Trophoblast cell (in vitro differentiated cells and primary cell): ENCODE data around the gene RAP1A.

Experiments used
- DNase-seq, 2 donors: peaks; one replicate each; pipeline ENCODE4 v3.0.0-alpha.2; 2016
- H2AFZ ChIP-seq: 2 replicates; pipeline ENCODE4 v1.6.1; 2013; ENCODE audit warnings: low read length, moderate library complexity, mild to moderate bottlenecking; ENCODE audit not compliant: insufficient read depth, poor library complexity
- H2AK5ac ChIP-seq: 2 replicates; pipeline ENCODE4 v1.6.1; 2013; ENCODE audit warnings: mild to moderate bottlenecking, low read length
- H2BK120ac ChIP-seq: 2 replicates; pipeline ENCODE4 v1.6.1; 2013; ENCODE audit warnings: low read length, mild to moderate bottlenecking, moderate library complexity; ENCODE audit not compliant: insufficient read depth, poor library complexity
- H2BK12ac ChIP-seq: 2 replicates; pipeline ENCODE4 v1.6.1; 2013; ENCODE audit warnings: mild to moderate bottlenecking, low read length, moderate library complexity
- H2BK5ac ChIP-seq: 2 replicates; pipeline ENCODE4 v1.6.1; 2013; ENCODE audit warnings: low read length, low read depth, moderate library complexity, mild to moderate bottlenecking; ENCODE audit not compliant: poor library complexity
- H3K14ac ChIP-seq: 2 replicates; pipeline ENCODE4 v1.6.1; 2013; ENCODE audit warnings: mild to moderate bottlenecking, low read length
- H3K18ac ChIP-seq: 2 replicates; pipeline ENCODE4 v1.6.1; 2013; ENCODE audit warnings: mild to moderate bottlenecking, low read length
- H3K23ac ChIP-seq: 2 replicates; pipeline ENCODE4 v1.6.1; 2013; ENCODE audit warnings: low read length
- H3K27ac ChIP-seq: 2 replicates; pipeline ENCODE4 v1.5.1; 2013; ENCODE audit warnings: low read depth, mild to moderate bottlenecking, inconsistent platforms, low read length, moderate library complexity
- H3K27me3 ChIP-seq: 2 replicates; pipeline ENCODE4 v1.6.1; 2013; ENCODE audit warnings: inconsistent platforms, mild to moderate bottlenecking, low read length, moderate library complexity; ENCODE audit not compliant: insufficient read depth
- H3K36me3 ChIP-seq, 2 experiments: 1 replicate in 1 of 2; 2 replicates in 1 of 2; pipeline ENCODE4 v1.6.1; 2013; ENCODE audit warnings: low read length in 2 of 2, mild to moderate bottlenecking in 2 of 2, moderate library complexity in 1 of 2; ENCODE audit not compliant: insufficient read depth in 2 of 2, control insufficient read depth in 1 of 2
- H3K4ac ChIP-seq: 2 replicates; pipeline ENCODE4 v1.6.1; 2013; ENCODE audit warnings: low read depth, mild to moderate bottlenecking, low read length, moderate library complexity
- H3K4me1 ChIP-seq, 2 experiments: 1 replicate in 1 of 2; 2 replicates in 1 of 2; pipeline ENCODE4 v1.6.1; 2013; ENCODE audit warnings: low read length in 2 of 2, mild to moderate bottlenecking in 2 of 2, moderate library complexity in 1 of 2; ENCODE audit not compliant: insufficient read depth in 2 of 2, control insufficient read depth in 1 of 2
- H3K4me2 ChIP-seq: 2 replicates; pipeline ENCODE4 v1.6.1; 2013; ENCODE audit warnings: inconsistent platforms, mild to moderate bottlenecking, low read length, moderate library complexity
- H3K4me3 ChIP-seq: 2 replicates; pipeline ENCODE4 v1.5.1; 2013; ENCODE audit warnings: mild to moderate bottlenecking, low read depth, low read length, inconsistent platforms
- H3K79me1 ChIP-seq: one replicate; pipeline ENCODE4 v1.6.1; 2013; ENCODE audit warnings: low read length
- H3K79me2 ChIP-seq: 2 replicates; pipeline ENCODE4 v1.6.1; 2013; ENCODE audit warnings: low read length, mild to moderate bottlenecking; ENCODE audit not compliant: control insufficient read depth, insufficient read depth, poor library complexity
- H3K9ac ChIP-seq: 2 replicates; pipeline ENCODE4 v1.6.1; 2013; ENCODE audit warnings: mild to moderate bottlenecking, low read length
- H3K9me3 ChIP-seq: 2 replicates; pipeline ENCODE4 v1.6.1; 2013; ENCODE audit warnings: low read depth, mild to moderate bottlenecking, control low read depth, inconsistent platforms, low read length; ENCODE audit not compliant: insufficient read depth
- H4K12ac ChIP-seq: 2 replicates; pipeline ENCODE4 v1.6.1; 2013; ENCODE audit warnings: low read depth, mild to moderate bottlenecking, low read length, moderate library complexity
- H4K8ac ChIP-seq: 2 replicates; pipeline ENCODE4 v1.6.1; 2013; ENCODE audit warnings: low read depth, mild to moderate bottlenecking, low read length, moderate library complexity
- H4K91ac ChIP-seq: one replicate; pipeline ENCODE4 v1.6.1; 2013; ENCODE audit warnings: low read depth, mild to moderate bottlenecking, low read length, moderate library complexity
- WGBS: extraction: QIAGEN DNeasy Blood & Tissue Kit; methylation state at CpG from one replicate; pipeline ENCODE4 v1.1.7; 2013; ENCODE audit warnings: missing lambda C conversion rate; ENCODE audit not compliant: insufficient read length, insufficient coverage; ENCODE audit errors: extremely low coverage; 5-methylcytosine and 5-hydroxymethylcytosine counted together

The RAP1A gene

GRCh38 chr1:111633736-111634247 is 14.2 kb downstream of the RAP1A start:
- no peak overlapping the region for H3K27ac ChIP-seq
- H3K36me3 ChIP-seq = no peaks in the 10 kb centered on the region
- no peak overlapping the region for H2BK120ac ChIP-seq
- no peak overlapping the region for H4K8ac ChIP-seq
- H3K14ac ChIP-seq = no peak overlapping the region
- H2BK12ac ChIP-seq = no peak overlapping the region
- no peak overlapping the region for H3K18ac ChIP-seq
- no CpG with 5 or more reads among the region's 1 CpG for WGBS
- H2AK5ac ChIP-seq = no peak overlapping the region
- H3K79me2 ChIP-seq = no peaks in the 10 kb centered on the region
- no peak overlapping the region for H3K4me2 ChIP-seq
- H3K79me1 ChIP-seq = no peaks in the 10 kb centered on the region
- H4K12ac ChIP-seq = no peak overlapping the region
- H2BK5ac ChIP-seq = no peak overlapping the region
- H3K9ac ChIP-seq = no peak overlapping the region
- H3K4ac ChIP-seq = no peak overlapping the region
- H3K23ac ChIP-seq = no peak overlapping the region
- no peaks in the 10 kb centered on the region for H3K27me3 ChIP-seq
- DNase-seq = no peak
- H3K4me3 ChIP-seq = no peak overlapping the region
- H2AFZ ChIP-seq = no peak overlapping the region
- H3K9me3 ChIP-seq = no peaks in the 10 kb centered on the region
- H3K4me1 ChIP-seq = peaks cover 0 to 3% of the 10 kb centered on the region in 2 experiments
- no peak overlapping the region for H4K91ac ChIP-seq

DNA sequence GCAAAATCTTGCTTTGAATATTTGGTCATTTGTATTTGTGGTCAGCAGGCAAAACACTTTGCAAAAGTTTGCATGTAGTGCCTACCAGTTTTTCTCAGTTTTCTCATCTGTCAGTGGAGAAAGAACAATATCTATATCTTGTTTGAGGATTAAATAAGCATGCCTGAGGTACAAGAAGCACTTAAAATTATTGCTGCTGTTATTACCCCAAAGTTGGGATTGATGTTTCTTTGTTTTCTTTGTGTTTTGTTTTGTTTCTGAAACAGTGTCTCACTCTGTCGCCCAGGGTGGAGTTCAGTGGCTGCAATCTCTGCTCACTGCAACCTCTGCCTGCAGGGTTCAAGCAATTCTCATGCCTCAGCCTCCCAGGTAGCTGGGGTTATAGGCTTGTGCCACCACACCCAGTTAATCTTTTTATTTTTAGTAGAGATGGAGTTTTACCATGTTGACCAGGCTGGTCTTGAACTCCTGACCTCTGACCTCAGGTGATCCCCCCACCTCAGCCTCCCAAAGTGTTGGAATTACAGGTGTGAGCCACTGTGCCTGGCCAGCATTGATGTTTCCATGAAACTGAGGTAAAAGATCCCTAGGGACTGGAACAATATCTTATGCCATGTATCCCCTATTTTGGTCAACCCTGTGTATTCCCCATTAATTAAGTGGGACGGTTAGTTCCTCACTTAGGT is 15.9 kb downstream of the RAP1A start:
- no peaks in the 10 kb centered on the region for H3K79me1 ChIP-seq
- no peak overlapping the region for H3K14ac ChIP-seq
- WGBS = no CpG with 5 or more reads among the region's 2 CpGs

GRCh38 chr1:111638320-111638719 is 18.7 kb downstream of the RAP1A start:
- WGBS = no CpG with 5 or more reads among the region's 4 CpGs
- no peak overlapping the region for H2BK12ac ChIP-seq
- no peak for DNase-seq

More for the DNA sequence above, 15.9 kb downstream of the RAP1A start:
- no peak overlapping the region for H2AFZ ChIP-seq
- H3K27me3 ChIP-seq = no peaks in the 10 kb centered on the region
- H2BK12ac ChIP-seq = no peak overlapping the region
- no peaks in the 10 kb centered on the region for H3K79me2 ChIP-seq
- H3K27ac ChIP-seq = no peak overlapping the region
- no peaks in the 10 kb centered on the region for H3K9me3 ChIP-seq
- H3K4me1 ChIP-seq = peaks cover 0 to 3% of the 10 kb centered on the region in 2 experiments
- H2BK5ac ChIP-seq = no peak overlapping the region
- no peak overlapping the region for H3K9ac ChIP-seq
- H3K4me2 ChIP-seq = no peak overlapping the region
- no peak overlapping the region for H3K18ac ChIP-seq
- no peak overlapping the region for H4K8ac ChIP-seq
- H2BK120ac ChIP-seq = no peak overlapping the region
- no peak overlapping the region for H3K4ac ChIP-seq
- H4K91ac ChIP-seq = no peak overlapping the region
- no peak overlapping the region for H2AK5ac ChIP-seq
- no peak overlapping the region for H3K23ac ChIP-seq
- no peak overlapping the region for H3K4me3 ChIP-seq
- no peaks in the 10 kb centered on the region for H3K36me3 ChIP-seq
- DNase-seq = no peak
- H4K12ac ChIP-seq = no peak overlapping the region

GRCh38 chr1:111639602-111640198 is 20.1 kb downstream of the RAP1A start:
- Histone ChIP-seq H3K9me3 (no peaks in the 10 kb centered on the region), H3K79me2 (no peaks in the 10 kb centered on the region), H3K18ac (no peak overlapping the region), H3K27ac (no peak overlapping the region), H2AFZ (no peak overlapping the region), H4K12ac (no peak overlapping the region), H3K9ac (no peak overlapping the region), H2BK5ac (no peak overlapping the region), H4K91ac (no peak overlapping the region), H3K14ac (no peak overlapping the region), H2AK5ac (no peak overlapping the region), H3K4me3 (no peak overlapping the region), H3K79me1 (no peaks in the 10 kb centered on the region), H3K4ac (no peak overlapping the region), H4K8ac (no peak overlapping the region), H3K4me1 (peaks cover 0 to 3% of the 10 kb centered on the region in 2 experiments), H2BK120ac (no peak overlapping the region), H2BK12ac (no peak overlapping the region), H3K27me3 (no peaks in the 10 kb centered on the region), H3K36me3 (no peaks in the 10 kb centered on the region), H3K4me2 (no peak overlapping the region), H3K23ac (no peak overlapping the region)
- no CpG with 5 or more reads among the region's 3 CpGs for WGBS
- DNase-seq = no peak

More at GRCh38 chr1:111638320-111638719, 18.7 kb downstream of the RAP1A start:
- H3K4me2 ChIP-seq = no peak overlapping the region
- H3K9me3 ChIP-seq = no peaks in the 10 kb centered on the region
- H3K14ac ChIP-seq = no peak overlapping the region
- H3K18ac ChIP-seq = no peak overlapping the region
- H2BK120ac ChIP-seq = no peak overlapping the region
- no peaks in the 10 kb centered on the region for H3K79me2 ChIP-seq
- no peak overlapping the region for H2AFZ ChIP-seq
- H4K12ac ChIP-seq = no peak overlapping the region
- H3K4ac ChIP-seq = no peak overlapping the region
- no peak overlapping the region for H3K23ac ChIP-seq
- no peaks in the 10 kb centered on the region for H3K27me3 ChIP-seq
- H2AK5ac ChIP-seq = no peak overlapping the region
- no peak overlapping the region for H3K4me3 ChIP-seq
- H3K4me1 ChIP-seq = peaks cover 0 to 3% of the 10 kb centered on the region in 2 experiments
- no peak overlapping the region for H4K8ac ChIP-seq
- H2BK5ac ChIP-seq = no peak overlapping the region
- H3K27ac ChIP-seq = no peak overlapping the region
- H4K91ac ChIP-seq = no peak overlapping the region
- H3K9ac ChIP-seq = no peak overlapping the region
- H3K79me1 ChIP-seq = no peaks in the 10 kb centered on the region
- no peaks in the 10 kb centered on the region for H3K36me3 ChIP-seq
